ENCODE results near the gene RAB31.

Gene RAB31

DNA sequence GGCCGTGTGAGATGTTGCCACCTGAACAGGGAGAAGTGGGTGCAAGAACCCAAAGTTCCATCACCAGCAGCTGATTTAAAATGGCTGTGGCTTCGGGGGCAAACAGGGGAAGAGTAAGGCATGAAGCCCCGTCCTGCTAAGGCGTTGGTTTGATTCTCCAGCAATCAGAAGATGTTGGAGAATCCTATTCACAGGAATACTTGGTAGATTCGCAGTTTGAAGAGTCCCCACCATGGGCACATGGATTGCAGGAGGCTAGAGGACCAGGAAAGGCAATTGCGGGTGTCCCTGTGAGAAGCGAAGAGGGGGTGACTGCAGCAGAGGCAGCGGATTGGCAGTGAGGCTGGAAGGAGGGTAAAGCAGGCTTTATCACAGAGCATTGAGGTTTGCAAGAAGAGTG lies 131.1 kb downstream of the RAB31 start:
- no peaks in the 10 kb centered on the region for H3K27me3 ChIP-seq (ENCODE audit: control insufficient read depth in 3 of 3, insufficient read depth in 3 of 3, low read depth in 1 of 3, low read length in 3 of 3)
- H3K4me2 ChIP-seq (ENCODE audit: insufficient read depth, low read length, poor library complexity, severe bottlenecking), result no peak overlapping the region
- peak overlapping the region; percentile 31 for H2AK5ac ChIP-seq (ENCODE audit: low read depth, low read length)
- H3K27ac ChIP-seq (replicated peaks; ENCODE audit: low read length), result no peak overlapping the region
- H3K36me3 ChIP-seq (replicated peaks in 1 of 2; ENCODE audit: control insufficient read depth in 2 of 2, insufficient read depth in 2 of 2, low read length in 2 of 2), result peaks cover 0 to 13% of the 10 kb centered on the region in 2 donors
- no peak overlapping the region for H4K8ac ChIP-seq (ENCODE audit: low read depth, low read length)
- H3K9me3 ChIP-seq (replicated peaks in 1 of 2; ENCODE audit: control insufficient read depth in 2 of 2, insufficient read depth in 1 of 2, low read depth in 1 of 2, low read length in 2 of 2), result no peaks in the 10 kb centered on the region
- H2BK12ac ChIP-seq (ENCODE audit: low read length), result no peak overlapping the region
- no peak overlapping the region for H2AFZ ChIP-seq (ENCODE audit: low read length)
- H4K91ac ChIP-seq (ENCODE audit: low read depth, low read length, poor library complexity), result no peak overlapping the region
- peak overlapping the region; percentile 22 for H3K14ac ChIP-seq (ENCODE audit: low read length)
- H3K4me1 ChIP-seq (ENCODE audit: control insufficient read depth in 2 of 2, insufficient read depth in 1 of 2, low read depth in 1 of 2, low read length in 2 of 2), result peaks cover 8 to 19% of the 10 kb centered on the region in 2 donors
- no CpG with 5 or more reads among the region's 8 CpGs for WGBS, 2 donors (ENCODE audit: extremely low coverage in 2 of 2, insufficient read length in 2 of 2, insufficient replicate concordance in 1 of 2)
- no peak overlapping the region for H3K4me3 ChIP-seq (ENCODE audit: low read length in 2 of 2)
- H3K18ac ChIP-seq (ENCODE audit: low read length), result no peak overlapping the region
- DNase-seq (ENCODE audit: low spot score), result no peak
- H2BK15ac ChIP-seq (ENCODE audit: low read length), result no peak overlapping the region
- no peak overlapping the region for H2BK120ac ChIP-seq (ENCODE audit: low read depth, low read length)
- no peaks in the 10 kb centered on the region for H3K79me1 ChIP-seq (ENCODE audit: low read depth, low read length)
- H3K9ac ChIP-seq (ENCODE audit: low read depth, low read length, poor library complexity), result no peak overlapping the region
- H3K4ac ChIP-seq (ENCODE audit: low read length), result no peak overlapping the region
- no peak overlapping the region for H2BK5ac ChIP-seq (ENCODE audit: low read length)
- H3K23ac ChIP-seq (ENCODE audit: low read depth, low read length, poor library complexity), result no peak overlapping the region

DNA sequence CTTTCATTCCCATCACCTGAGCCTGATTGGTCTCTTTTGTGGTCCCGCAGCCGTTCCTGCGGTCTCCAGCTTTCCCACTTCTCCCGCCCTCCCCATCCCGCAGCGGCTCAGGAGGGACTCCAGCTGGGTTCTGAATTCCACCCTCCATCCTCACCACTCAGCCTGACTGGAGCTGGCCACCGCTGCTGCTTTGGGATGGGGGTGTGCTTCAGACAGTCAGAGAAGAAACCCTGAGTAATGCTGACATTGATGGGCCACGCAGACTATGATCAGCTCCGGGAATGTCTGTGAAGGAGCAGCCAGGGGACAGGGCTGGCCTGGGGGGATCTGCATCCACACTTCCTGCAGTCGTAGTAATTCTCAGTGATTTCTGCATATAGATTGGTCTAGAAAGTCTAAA lies 131.8 kb downstream of the RAB31 start:
- H3K4me3 ChIP-seq (ENCODE audit: low read length in 2 of 2), result no peak overlapping the region
- H2BK12ac ChIP-seq (ENCODE audit: low read length), result no peak overlapping the region
- peaks cover 0 to 13% of the 10 kb centered on the region in 2 donors for H3K36me3 ChIP-seq (replicated peaks in 1 of 2; ENCODE audit: control insufficient read depth in 2 of 2, insufficient read depth in 2 of 2, low read length in 2 of 2)
- H4K91ac ChIP-seq (ENCODE audit: low read depth, low read length, poor library complexity), result no peak overlapping the region
- H3K4me1 ChIP-seq (ENCODE audit: control insufficient read depth in 2 of 2, insufficient read depth in 1 of 2, low read depth in 1 of 2, low read length in 2 of 2), result peaks cover 8 to 19% of the 10 kb centered on the region in 2 donors
- DNase-seq (ENCODE audit: low spot score), result no peak
- H3K27ac ChIP-seq (replicated peaks; ENCODE audit: low read length), result no peak overlapping the region
- H2AK5ac ChIP-seq (ENCODE audit: low read depth, low read length), result peak overlapping the region; percentile 31
- whole genome bisulfite sequencing, 2 donors (ENCODE audit: extremely low coverage in 2 of 2, insufficient read length in 2 of 2, insufficient replicate concordance in 1 of 2), result no CpG with 5 or more reads among the region's 10 CpGs
- H2BK15ac ChIP-seq (ENCODE audit: low read length), result peak overlapping the region; percentile 22
- H3K18ac ChIP-seq (ENCODE audit: low read length), result peak overlapping the region; percentile 15
- no peak overlapping the region for H3K4me2 ChIP-seq (ENCODE audit: insufficient read depth, low read length, poor library complexity, severe bottlenecking)
- H3K14ac ChIP-seq (ENCODE audit: low read length), result no peak overlapping the region
- no peak overlapping the region for H2AFZ ChIP-seq (ENCODE audit: low read length)
- no peak overlapping the region for H4K8ac ChIP-seq (ENCODE audit: low read depth, low read length)
- no peak overlapping the region for H2BK120ac ChIP-seq (ENCODE audit: low read depth, low read length)
- no peaks in the 10 kb centered on the region for H3K79me1 ChIP-seq (ENCODE audit: low read depth, low read length)
- no peak overlapping the region for H3K23ac ChIP-seq (ENCODE audit: low read depth, low read length, poor library complexity)
- H3K27me3 ChIP-seq (ENCODE audit: control insufficient read depth in 3 of 3, insufficient read depth in 3 of 3, low read depth in 1 of 3, low read length in 3 of 3), result no peaks in the 10 kb centered on the region
- no peaks in the 10 kb centered on the region for H3K9me3 ChIP-seq (replicated peaks in 1 of 2; ENCODE audit: control insufficient read depth in 2 of 2, insufficient read depth in 1 of 2, low read depth in 1 of 2, low read length in 2 of 2)
- H2BK5ac ChIP-seq (ENCODE audit: low read length), result no peak overlapping the region
- H3K4ac ChIP-seq (ENCODE audit: low read length), result no peak overlapping the region
- no peak overlapping the region for H3K9ac ChIP-seq (ENCODE audit: low read depth, low read length, poor library complexity)

DNA sequence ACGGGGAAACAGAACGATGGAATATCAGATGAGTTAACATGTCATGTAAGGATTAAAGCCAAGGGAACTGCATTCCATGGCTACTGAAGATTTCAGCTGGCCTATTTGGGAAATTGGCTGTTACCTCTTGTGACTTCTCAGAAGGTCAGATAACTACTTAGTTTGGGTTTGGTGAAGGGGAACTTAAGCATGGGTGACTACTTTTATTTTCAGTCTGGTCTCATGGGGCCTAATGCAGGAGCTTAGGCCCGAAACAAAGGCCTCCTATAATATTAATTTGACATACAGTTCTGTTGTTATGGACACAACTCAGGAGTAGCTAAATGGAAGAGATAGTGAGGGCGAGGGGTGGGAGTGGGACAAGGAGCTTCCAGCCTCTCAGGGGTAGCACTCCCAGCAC lies 133.7 kb downstream of the RAB31 start:
- no peak overlapping the region for H3K4me3 ChIP-seq (ENCODE audit: low read length in 2 of 2)
- WGBS, 2 donors (ENCODE audit: extremely low coverage in 2 of 2, insufficient read length in 2 of 2, insufficient replicate concordance in 1 of 2), result no CpG with 5 or more reads among the region's 4 CpGs

DNA sequence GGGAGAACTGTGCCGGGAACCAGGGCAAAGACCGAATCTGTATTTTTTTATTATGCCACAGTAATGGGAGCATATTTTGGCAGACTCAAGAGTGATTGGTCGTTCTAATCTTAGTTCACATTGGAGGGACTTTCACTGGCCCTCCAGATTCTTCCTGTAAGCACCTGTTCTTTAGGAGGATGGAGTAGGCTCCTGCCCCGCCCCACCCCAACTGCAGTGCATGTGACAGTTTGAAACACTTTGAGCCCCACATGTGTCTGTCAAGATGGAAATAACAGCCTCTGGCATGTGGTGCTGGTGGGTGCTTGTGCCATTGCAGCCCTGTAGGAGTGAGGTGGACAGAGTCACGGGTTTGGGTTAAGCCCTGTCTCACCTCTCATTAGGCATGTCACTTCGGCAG lies 134.3 kb downstream of the RAB31 start:
- H4K91ac ChIP-seq (ENCODE audit: low read depth, low read length, poor library complexity), result no peak overlapping the region
- H3K4ac ChIP-seq (ENCODE audit: low read length), result no peak overlapping the region
- no peak for DNase-seq (ENCODE audit: low spot score)
- WGBS, 2 donors (ENCODE audit: extremely low coverage in 2 of 2, insufficient read length in 2 of 2, insufficient replicate concordance in 1 of 2), result no CpG with 5 or more reads among the region's 6 CpGs
- no peaks in the 10 kb centered on the region for H3K9me3 ChIP-seq (replicated peaks in 1 of 2; ENCODE audit: control insufficient read depth in 2 of 2, insufficient read depth in 1 of 2, low read depth in 1 of 2, low read length in 2 of 2)
- no peak overlapping the region for H2BK120ac ChIP-seq (ENCODE audit: low read depth, low read length)
- no peak overlapping the region for H3K9ac ChIP-seq (ENCODE audit: low read depth, low read length, poor library complexity)
- H3K27me3 ChIP-seq (ENCODE audit: control insufficient read depth in 3 of 3, insufficient read depth in 3 of 3, low read depth in 1 of 3, low read length in 3 of 3), result no peaks in the 10 kb centered on the region
- no peak overlapping the region for H3K4me3 ChIP-seq (ENCODE audit: low read length in 2 of 2)
- no peak overlapping the region for H3K27ac ChIP-seq (replicated peaks; ENCODE audit: low read length)
- H4K8ac ChIP-seq (ENCODE audit: low read depth, low read length), result no peak overlapping the region
- no peaks in the 10 kb centered on the region for H3K79me1 ChIP-seq (ENCODE audit: low read depth, low read length)
- H3K14ac ChIP-seq (ENCODE audit: low read length), result no peak overlapping the region
- no peak overlapping the region for H2AFZ ChIP-seq (ENCODE audit: low read length)
- no peak overlapping the region for H2BK15ac ChIP-seq (ENCODE audit: low read length)
- no peak overlapping the region for H2AK5ac ChIP-seq (ENCODE audit: low read depth, low read length)
- H3K36me3 ChIP-seq (replicated peaks in 1 of 2; ENCODE audit: control insufficient read depth in 2 of 2, insufficient read depth in 2 of 2, low read length in 2 of 2), result peaks cover 0 to 36% of the 10 kb centered on the region in 2 donors
- H3K23ac ChIP-seq (ENCODE audit: low read depth, low read length, poor library complexity), result no peak overlapping the region
- no peak overlapping the region for H2BK5ac ChIP-seq (ENCODE audit: low read length)
- H3K4me2 ChIP-seq (ENCODE audit: insufficient read depth, low read length, poor library complexity, severe bottlenecking), result no peak overlapping the region
- no peak overlapping the region for H2BK12ac ChIP-seq (ENCODE audit: low read length)
- H3K18ac ChIP-seq (ENCODE audit: low read length), result no peak overlapping the region
- peaks cover 0 to 16% of the 10 kb centered on the region in 2 donors for H3K4me1 ChIP-seq (ENCODE audit: control insufficient read depth in 2 of 2, insufficient read depth in 1 of 2, low read depth in 1 of 2, low read length in 2 of 2)

More for the DNA sequence above, 133.7 kb downstream of the RAB31 start:
- no peak overlapping the region for H3K9ac ChIP-seq (ENCODE audit: low read depth, low read length, poor library complexity)
- H3K36me3 ChIP-seq (replicated peaks in 1 of 2; ENCODE audit: control insufficient read depth in 2 of 2, insufficient read depth in 2 of 2, low read length in 2 of 2), result peaks cover 0 to 29% of the 10 kb centered on the region in 2 donors
- no peak overlapping the region for H2BK15ac ChIP-seq (ENCODE audit: low read length)
- no peak overlapping the region for H3K27ac ChIP-seq (replicated peaks; ENCODE audit: low read length)
- no peak overlapping the region for H3K23ac ChIP-seq (ENCODE audit: low read depth, low read length, poor library complexity)
- H2AK5ac ChIP-seq (ENCODE audit: low read depth, low read length), result no peak overlapping the region
- no peak overlapping the region for H2AFZ ChIP-seq (ENCODE audit: low read length)
- DNase-seq (ENCODE audit: low spot score), result no peak
- no peak overlapping the region for H2BK5ac ChIP-seq (ENCODE audit: low read length)
- peaks cover 0 to 16% of the 10 kb centered on the region in 2 donors for H3K4me1 ChIP-seq (ENCODE audit: control insufficient read depth in 2 of 2, insufficient read depth in 1 of 2, low read depth in 1 of 2, low read length in 2 of 2)
- H2BK120ac ChIP-seq (ENCODE audit: low read depth, low read length), result no peak overlapping the region
- no peaks in the 10 kb centered on the region for H3K27me3 ChIP-seq (ENCODE audit: control insufficient read depth in 3 of 3, insufficient read depth in 3 of 3, low read depth in 1 of 3, low read length in 3 of 3)
- H2BK12ac ChIP-seq (ENCODE audit: low read length), result no peak overlapping the region
- H3K9me3 ChIP-seq (replicated peaks in 1 of 2; ENCODE audit: control insufficient read depth in 2 of 2, insufficient read depth in 1 of 2, low read depth in 1 of 2, low read length in 2 of 2), result no peaks in the 10 kb centered on the region
- no peak overlapping the region for H3K4ac ChIP-seq (ENCODE audit: low read length)
- no peak overlapping the region for H4K8ac ChIP-seq (ENCODE audit: low read depth, low read length)
- no peak overlapping the region for H4K91ac ChIP-seq (ENCODE audit: low read depth, low read length, poor library complexity)
- H3K79me1 ChIP-seq (ENCODE audit: low read depth, low read length), result no peaks in the 10 kb centered on the region
- no peak overlapping the region for H3K4me2 ChIP-seq (ENCODE audit: insufficient read depth, low read length, poor library complexity, severe bottlenecking)
- no peak overlapping the region for H3K14ac ChIP-seq (ENCODE audit: low read length)
- no peak overlapping the region for H3K18ac ChIP-seq (ENCODE audit: low read length)
